HG03280 (cell line): ENCODE measurements around the gene CSNK2A1.
A peak's percentile ranks its signal among the peaks of the same experiment; 100 is the strongest.

Experiments
- ATAC-seq: cut with Tn5 transposase; IDR thresholded peaks from one replicate; pipeline ENCODE4 v1.9.1; 2021; ENCODE audit warnings: mild to moderate bottlenecking, moderate library complexity; ENCODE audit not compliant: unreplicated experiment

The CSNK2A1 gene

GRCh38 chr20:433300-433975 lies 110.2 kb downstream of the CSNK2A1 start:
- ATAC-seq = peak; percentile 76

GRCh38 chr20:432677-433299 lies 110.8 kb downstream of the CSNK2A1 start:
- no peak for ATAC-seq

- no peak for ATAC-seq
Observed at GRCh38 chr20:432208-432607, 111.4 kb downstream of the CSNK2A1 start.

- ATAC-seq = no peak
Observed at GRCh38 chr20:431012-431904, 112.3 kb downstream of the CSNK2A1 start.

- no peak for ATAC-seq
Observed at GRCh38 chr20:430091-430999, 113.2 kb downstream of the CSNK2A1 start.

- ATAC-seq = no peak
Observed at GRCh38 chr20:428658-429200, 114.9 kb downstream of the CSNK2A1 start.

- ATAC-seq = no peak
Observed at GRCh38 chr20:427849-428657, 115.5 kb downstream of the CSNK2A1 start.

- ATAC-seq = no peak
Observed at GRCh38 chr20:427401-427800, 116.2 kb downstream of the CSNK2A1 start.

- no peak for ATAC-seq
Observed at GRCh38 chr20:426566-426965, 117.0 kb downstream of the CSNK2A1 start.
